Osteoblast (primary cell): ENCODE data around the gene MTRF1. TPM values are rescaled to one million over a fixed set of nuclear protein-coding genes. Genes with fewer than 3 reads are reported as not detected.

Source experiments
- DNase-seq: peaks from one replicate; pipeline ENCODE4 v3.0.0; 2011; ENCODE audit warnings: low spot score, mixed read lengths; ENCODE audit not compliant: insufficient read length; ENCODE audit errors: missing footprints
- H2AFZ ChIP-seq: 2 replicates; pipeline ENCODE4 v1.6.0; 2011; ENCODE audit warnings: mild to moderate bottlenecking, low read length
- H3K27ac ChIP-seq: 2 replicates; pipeline ENCODE4 v1.5.1; 2011; ENCODE audit warnings: mild to moderate bottlenecking, low read depth, low read length, moderate library complexity
- H3K27me3 ChIP-seq: 2 replicates; pipeline ENCODE4 v1.6.0; 2012; ENCODE audit warnings: mild to moderate bottlenecking, control low read depth, inconsistent platforms, low read length, moderate library complexity; ENCODE audit not compliant: insufficient read depth
- H3K36me3 ChIP-seq: 2 replicates; pipeline ENCODE4 v1.5.1; 2011; ENCODE audit warnings: mild to moderate bottlenecking, low read length, control low read depth, moderate library complexity; ENCODE audit not compliant: insufficient read depth
- H3K4me1 ChIP-seq: 2 replicates; pipeline ENCODE4 v1.5.1; 2011; ENCODE audit warnings: mild to moderate bottlenecking, low read length, control low read depth, moderate library complexity; ENCODE audit not compliant: insufficient read depth
- H3K4me2 ChIP-seq: 2 replicates; pipeline ENCODE4 v1.6.0; 2011; ENCODE audit warnings: mild to moderate bottlenecking, low read length; ENCODE audit not compliant: insufficient read depth
- H3K4me3 ChIP-seq: fragments of 200-600 bp; sonication (generic); 3 replicates; pipeline ENCODE4 v1.5.1; 2012; ENCODE audit warnings: mild to moderate bottlenecking, low read length, inconsistent platforms; ENCODE audit not compliant: insufficient read depth
- H3K79me2 ChIP-seq: 2 replicates; pipeline ENCODE4 v1.6.0; 2012; ENCODE audit warnings: mild to moderate bottlenecking, low read length, control low read depth, inconsistent platforms; ENCODE audit not compliant: insufficient read depth
- H3K9me3 ChIP-seq: 2 replicates; pipeline ENCODE4 v1.5.1; 2011; ENCODE audit warnings: low read depth, low read length, control low read depth
- H4K20me1 ChIP-seq: 2 replicates; pipeline ENCODE4 v1.6.0; 2012; ENCODE audit warnings: mild to moderate bottlenecking, low read length, control low read depth; ENCODE audit not compliant: insufficient read depth
- total RNA-seq: library from RNA; depleted of rRNA; stranded (reverse); fragments of >200 nt; gene quantifications from 2 replicates; pipeline ENCODE4 v1.2.3, GENCODE V29; 2012
- TF ChIP-seq, protein P1 (sequence below): IDR thresholded peaks from 2 replicates; pipeline ENCODE4 v1.5.1; 2011; ENCODE audit warnings: mild to moderate bottlenecking, low read depth, low read length, moderate library complexity; ENCODE audit errors: extremely low read depth

The MTRF1 gene
- total RNA-seq, 1 donor: 6.9 TPM

DNA sequence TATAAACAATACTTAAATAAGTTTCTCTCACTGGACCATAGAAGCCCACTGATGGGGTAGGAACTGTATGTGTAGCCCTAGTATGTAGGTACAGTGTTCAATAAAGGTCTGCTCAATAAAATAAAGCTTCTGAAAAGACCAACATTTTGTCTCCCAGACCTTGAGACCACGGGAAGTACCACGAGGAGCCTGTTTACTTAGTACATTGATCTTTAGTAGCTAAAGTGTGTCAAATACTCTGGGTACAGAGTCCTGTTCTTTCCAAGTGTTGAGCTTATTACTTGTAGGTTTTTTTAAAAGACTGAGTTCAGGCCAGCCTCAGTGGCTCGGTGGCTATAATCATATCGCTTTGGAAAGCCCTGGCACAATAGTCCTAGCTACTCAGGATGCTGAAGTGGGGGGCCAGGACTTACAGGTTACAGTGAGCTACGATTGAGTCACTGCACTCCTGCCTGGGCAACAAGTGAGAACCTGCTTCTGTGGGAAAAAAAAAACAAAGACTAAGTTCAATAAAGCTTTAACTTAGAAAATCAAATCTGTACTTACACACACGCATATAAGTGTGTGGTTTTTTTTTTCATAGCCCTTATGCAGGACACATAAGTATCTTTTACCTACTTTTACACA, 3.4 kb downstream of the MTRF1 start:
- Histone ChIP-seq H4K20me1 (no peaks in the 10 kb centered on the region), H3K27me3 (no peaks in the 10 kb centered on the region), H3K4me3 (no peak overlapping the region), H3K36me3 (peaks cover 18% of the 10 kb centered on the region), H3K4me2 (no peak overlapping the region), H3K79me2 (peaks cover 3% of the 10 kb centered on the region), H2AFZ (no peak overlapping the region), H3K27ac (no peak overlapping the region), H3K9me3 (no peaks in the 10 kb centered on the region), H3K4me1 (peaks cover 6% of the 10 kb centered on the region)
- TF ChIP-seq, protein P1, sequence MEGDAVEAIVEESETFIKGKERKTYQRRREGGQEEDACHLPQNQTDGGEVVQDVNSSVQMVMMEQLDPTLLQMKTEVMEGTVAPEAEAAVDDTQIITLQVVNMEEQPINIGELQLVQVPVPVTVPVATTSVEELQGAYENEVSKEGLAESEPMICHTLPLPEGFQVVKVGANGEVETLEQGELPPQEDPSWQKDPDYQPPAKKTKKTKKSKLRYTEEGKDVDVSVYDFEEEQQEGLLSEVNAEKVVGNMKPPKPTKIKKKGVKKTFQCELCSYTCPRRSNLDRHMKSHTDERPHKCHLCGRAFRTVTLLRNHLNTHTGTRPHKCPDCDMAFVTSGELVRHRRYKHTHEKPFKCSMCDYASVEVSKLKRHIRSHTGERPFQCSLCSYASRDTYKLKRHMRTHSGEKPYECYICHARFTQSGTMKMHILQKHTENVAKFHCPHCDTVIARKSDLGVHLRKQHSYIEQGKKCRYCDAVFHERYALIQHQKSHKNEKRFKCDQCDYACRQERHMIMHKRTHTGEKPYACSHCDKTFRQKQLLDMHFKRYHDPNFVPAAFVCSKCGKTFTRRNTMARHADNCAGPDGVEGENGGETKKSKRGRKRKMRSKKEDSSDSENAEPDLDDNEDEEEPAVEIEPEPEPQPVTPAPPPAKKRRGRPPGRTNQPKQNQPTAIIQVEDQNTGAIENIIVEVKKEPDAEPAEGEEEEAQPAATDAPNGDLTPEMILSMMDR: no peak
- DNase-seq: no peak

DNA sequence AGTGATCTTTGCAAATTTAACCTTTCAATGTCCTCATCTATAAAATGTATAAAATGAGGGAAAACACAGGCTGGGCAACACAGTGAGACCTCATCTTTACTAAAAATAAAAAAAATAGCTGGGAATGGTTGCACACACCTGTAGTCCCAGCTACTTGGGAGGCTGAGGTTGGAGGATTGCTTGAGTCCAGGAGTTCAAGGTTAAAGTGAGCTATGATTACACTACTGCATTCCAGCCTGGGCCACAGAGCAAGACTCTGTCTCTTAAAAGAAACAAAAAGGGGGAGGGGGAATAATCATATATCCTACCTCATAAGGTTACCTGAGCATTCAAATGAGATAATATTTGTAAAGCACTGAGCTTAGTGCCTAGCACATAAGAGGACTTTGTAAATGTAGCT, 5.8 kb downstream of the MTRF1 start:
- Histone ChIP-seq H4K20me1 (no peaks in the 10 kb centered on the region), H2AFZ (no peak overlapping the region), H3K4me2 (no peak overlapping the region), H3K4me1 (peaks cover 2% of the 10 kb centered on the region), H3K27ac (no peak overlapping the region), H3K79me2 (peaks cover 2% of the 10 kb centered on the region), H3K4me3 (no peak overlapping the region), H3K36me3 (peaks cover 18% of the 10 kb centered on the region), H3K27me3 (no peaks in the 10 kb centered on the region), H3K9me3 (no peaks in the 10 kb centered on the region)
- TF ChIP-seq, protein P1: no peak
- peak; percentile 31 for DNase-seq

DNA sequence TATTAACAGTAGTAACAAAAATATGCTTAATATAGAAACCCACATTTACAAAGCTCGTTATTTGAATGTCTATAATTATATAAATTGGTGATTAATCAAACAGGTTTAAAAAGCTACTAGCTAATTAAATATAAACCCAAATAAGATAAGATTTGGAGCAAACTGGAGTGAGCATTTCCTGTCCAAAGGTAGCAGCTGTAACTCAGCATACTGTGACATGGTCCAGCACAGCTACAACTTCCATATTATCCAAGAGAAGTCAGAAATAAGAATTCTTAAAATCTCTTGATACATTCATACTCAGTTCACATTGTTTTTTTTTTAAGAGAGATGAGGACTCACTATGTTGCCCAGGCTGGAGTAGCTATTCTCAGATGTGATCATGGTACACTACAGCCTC, 8.5 kb downstream of the MTRF1 start:
- Histone ChIP-seq H3K9me3 (no peaks in the 10 kb centered on the region), H2AFZ (no peak overlapping the region), H3K27ac (no peak overlapping the region), H3K4me1 (no peaks in the 10 kb centered on the region), H3K36me3 (peaks cover 19% of the 10 kb centered on the region), H3K79me2 (no peaks in the 10 kb centered on the region), H4K20me1 (no peaks in the 10 kb centered on the region), H3K4me3 (no peak overlapping the region), H3K27me3 (no peaks in the 10 kb centered on the region), H3K4me2 (no peak overlapping the region)
- DNase-seq: no peak
- TF ChIP-seq, protein P1: no peak

DNA sequence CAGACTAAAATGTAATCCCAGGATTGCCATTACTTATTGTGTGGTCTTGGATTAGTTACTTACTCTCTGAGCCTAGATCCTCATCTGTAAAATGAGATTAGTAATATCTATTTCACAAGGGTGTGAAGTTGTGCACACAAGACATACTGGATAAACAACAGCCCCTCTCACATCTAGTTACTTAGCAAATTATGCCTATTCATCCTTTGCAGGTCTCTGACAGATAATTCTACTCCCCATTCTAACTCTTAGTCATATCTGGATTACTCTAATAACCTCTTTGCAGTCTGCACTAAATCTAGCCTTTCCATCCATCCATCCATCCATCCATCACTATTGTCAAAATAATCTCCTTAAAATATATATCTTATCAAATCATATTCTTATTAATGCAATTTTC, 12.4 kb downstream of the MTRF1 start:
- no peak for DNase-seq
- H3K4me1 ChIP-seq: no peaks in the 10 kb centered on the region
- no peak overlapping the region for H3K4me2 ChIP-seq
- no peaks in the 10 kb centered on the region for H3K9me3 ChIP-seq
- peaks cover 11% of the 10 kb centered on the region for H3K36me3 ChIP-seq
- H3K4me3 ChIP-seq: no peak overlapping the region
- TF ChIP-seq, protein P1: no peak
- no peak overlapping the region for H3K27ac ChIP-seq
- H3K79me2 ChIP-seq: no peaks in the 10 kb centered on the region
- no peaks in the 10 kb centered on the region for H3K27me3 ChIP-seq
- H2AFZ ChIP-seq: no peak overlapping the region
- no peaks in the 10 kb centered on the region for H4K20me1 ChIP-seq
